HepG2 (cell line): ENCODE results near the gene FAM234A. TPM values are rescaled to one million over a fixed set of nuclear protein-coding genes. Genes with fewer than 3 reads are reported as not detected.

Experiments used
- BCL6 ChIP-seq: IDR thresholded peaks from 2 replicates; pipeline ENCODE4 v1.6.1; 2016; ENCODE audit warnings: missing genetic modification reagents, missing compliant biosample characterization
- FLYWCH1 ChIP-seq: sonication (generic); formaldehyde crosslinking; IDR thresholded peaks from 2 replicates; pipeline ENCODE4 v1.8.1; 2023; ENCODE audit warnings: mild to moderate bottlenecking, missing genetic modification reagents
- FOXP1 ChIP-seq, 2 experiments: fragments of 450-650 bp in 1 of 2; IDR thresholded peaks; 2 replicates each; pipeline ENCODE4 v1.6.1; 2017 to 2018; ENCODE audit warnings: antibody characterized with exemption in 1 of 2
- KMT2A ChIP-seq: sonication (generic); formaldehyde crosslinking; IDR thresholded peaks from 2 replicates; pipeline ENCODE4 v1.4.0; 2020; ENCODE audit warnings: missing genetic modification reagents
- MAZ ChIP-seq, 2 experiments: sonication (generic) in 1 of 2; formaldehyde crosslinking in 1 of 2; IDR thresholded peaks; 2 replicates each; pipeline versions ENCODE4 v1.5.0 to v1.6.1; 2012 to 2020; ENCODE audit warnings: low read depth in 2 of 2, mild to moderate bottlenecking in 2 of 2, borderline replicate concordance in 1 of 2, improper control_type of control experiment in 1 of 2, low read length in 1 of 2, missing genetic modification reagents in 1 of 2, moderate library complexity in 1 of 2
- POGZ ChIP-seq: sonication (generic); formaldehyde crosslinking; IDR thresholded peaks from 2 replicates; pipeline ENCODE4 v1.4.0; 2020; ENCODE audit warnings: mild to moderate bottlenecking, missing genetic modification reagents
- REXO4 ChIP-seq: sonication (generic); formaldehyde crosslinking; IDR thresholded peaks from 2 replicates; pipeline ENCODE4 v1.8.0; 2022; ENCODE audit warnings: missing genetic modification reagents, mild to moderate bottlenecking, borderline replicate concordance
- SKI ChIP-seq: fragments of 450-650 bp; IDR thresholded peaks from one replicate; pipeline ENCODE4 v1.6.1; 2018; ENCODE audit warnings: mild to moderate bottlenecking; ENCODE audit not compliant: partially characterized antibody
- ZNF335 ChIP-seq: sonication (generic); formaldehyde crosslinking; IDR thresholded peaks from 2 replicates; pipeline ENCODE4 v1.4.0; 2020; ENCODE audit warnings: missing genetic modification reagents
- ZNF446 ChIP-seq: sonication (generic); formaldehyde crosslinking; IDR thresholded peaks from 2 replicates; pipeline ENCODE4 v1.5.0; 2020; ENCODE audit warnings: mild to moderate bottlenecking, missing genetic modification reagents
- ZNF501 ChIP-seq: sonication (generic); formaldehyde crosslinking; IDR thresholded peaks from 2 replicates; pipeline ENCODE4 v1.5.1; 2020; ENCODE audit warnings: mild to moderate bottlenecking, moderate library complexity, missing genetic modification reagents
- ZNF589 ChIP-seq: sonication (generic); formaldehyde crosslinking; conservative IDR thresholded peaks from 2 replicates; pipeline ENCODE4 v1.8.0; 2022; ENCODE audit warnings: mild to moderate bottlenecking, moderate library complexity, missing genetic modification reagents
- ZNF616 ChIP-seq: sonication (generic); formaldehyde crosslinking; IDR thresholded peaks from 2 replicates; pipeline ENCODE4 v1.5.0; 2020; ENCODE audit warnings: low read depth, mild to moderate bottlenecking, missing genetic modification reagents
- polyA plus RNA-seq, 8 experiments: library from polyadenylated mRNA; depleted of rRNA in 3 of 8; stranded (reverse) in 7 of 8; unstranded in 1 of 8; fragments of >200 nt; fragmentation: Illumina TruSeq in 4 of 8; extraction: Trizol in 4 of 8; gene quantifications; 2 replicates each; pipeline versions ENCODE4 v1.2.1 to v1.2.3, GENCODE V29; 2011 to 2016; ENCODE audit warnings: low read depth in 4 of 8, missing spikeins in 1 of 8, mixed read lengths in 1 of 8; ENCODE audit not compliant: insufficient read depth in 1 of 8
- total RNA-seq, 5 experiments: library from RNA; depleted of rRNA; stranded (reverse); fragments of >200 nt; fragmentation: Illumina TruSeq; extraction: Trizol; gene quantifications; 2 replicates each; pipeline ENCODE4 v1.2.3, GENCODE V29; 2016; ENCODE audit warnings: low read depth in 1 of 5
- TF ChIP-seq, protein P1 (sequence below): sonication (generic); formaldehyde crosslinking; IDR thresholded peaks from 2 replicates; pipeline ENCODE4 v1.9.0; 2021; ENCODE audit warnings: mild to moderate bottlenecking, missing genetic modification reagents
- TF ChIP-seq, protein P2 (sequence below): sonication (generic); formaldehyde crosslinking; IDR thresholded peaks from 2 replicates; pipeline ENCODE4 v1.8.0; 2022; ENCODE audit warnings: low read depth, missing genetic modification reagents
- TF ChIP-seq, protein P3 (sequence below): sonication (generic); formaldehyde crosslinking; IDR thresholded peaks from 2 replicates; pipeline ENCODE4 v1.8.0; 2022; ENCODE audit warnings: missing genetic modification reagents, mild to moderate bottlenecking, inconsistent platforms, borderline replicate concordance
- TF ChIP-seq, protein P4 (sequence below): IDR thresholded peaks from 2 replicates; pipeline ENCODE4 v1.6.1; 2016; ENCODE audit warnings: mild to moderate bottlenecking

FAM234A gene
- total and polyA plus RNA-seq, 2 of the 13 experiments (the other 11 are each of a cell fraction or from before 2014, with no cell fraction given), result 29.2 to 34.4 TPM

DNA sequence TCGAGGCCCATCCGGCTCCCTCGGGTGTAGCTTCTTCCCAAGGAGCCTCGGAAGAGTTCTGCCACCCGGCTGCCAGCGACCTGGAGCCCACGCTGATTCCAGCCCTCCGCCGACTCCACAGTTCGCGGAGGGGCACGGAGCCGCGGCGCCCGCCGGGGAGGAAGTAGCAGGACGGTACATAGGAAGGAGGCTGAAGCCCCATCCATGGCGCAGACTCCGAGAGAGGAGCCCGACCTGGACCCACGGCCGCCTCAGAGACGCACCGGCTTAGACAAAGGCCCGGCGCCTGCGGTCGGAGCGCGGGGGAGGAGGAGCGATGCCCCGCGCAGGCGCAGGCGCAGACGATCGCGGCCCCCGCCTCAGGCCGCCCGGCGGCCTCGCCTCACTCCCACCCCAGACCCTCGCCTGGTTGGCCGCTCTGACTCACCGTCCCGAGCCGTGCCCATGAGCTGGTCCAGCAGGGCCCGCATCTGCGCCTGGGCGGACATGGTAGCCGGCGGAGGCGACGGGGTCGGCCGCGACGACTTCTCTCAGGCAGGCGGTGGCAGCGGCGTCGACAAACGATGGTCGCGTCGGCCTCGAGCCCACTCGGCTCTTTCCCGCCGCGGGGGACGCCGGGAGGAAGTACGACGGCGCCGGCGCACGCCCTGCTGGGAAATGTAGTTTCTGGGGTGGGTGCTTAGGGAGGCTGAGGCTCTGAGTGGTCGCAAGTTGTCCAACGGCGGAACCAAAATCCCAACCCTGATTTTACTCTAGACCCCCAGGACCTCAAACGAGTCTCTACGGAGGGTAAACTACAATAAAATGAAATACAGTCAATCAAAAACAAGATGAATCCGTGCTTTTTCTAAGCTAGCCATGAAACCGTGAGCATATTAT, 5.5 kb upstream of the FAM234A start, which contains the start of gene LUC7L (continued):
- TF ChIP-seq, protein P1, sequence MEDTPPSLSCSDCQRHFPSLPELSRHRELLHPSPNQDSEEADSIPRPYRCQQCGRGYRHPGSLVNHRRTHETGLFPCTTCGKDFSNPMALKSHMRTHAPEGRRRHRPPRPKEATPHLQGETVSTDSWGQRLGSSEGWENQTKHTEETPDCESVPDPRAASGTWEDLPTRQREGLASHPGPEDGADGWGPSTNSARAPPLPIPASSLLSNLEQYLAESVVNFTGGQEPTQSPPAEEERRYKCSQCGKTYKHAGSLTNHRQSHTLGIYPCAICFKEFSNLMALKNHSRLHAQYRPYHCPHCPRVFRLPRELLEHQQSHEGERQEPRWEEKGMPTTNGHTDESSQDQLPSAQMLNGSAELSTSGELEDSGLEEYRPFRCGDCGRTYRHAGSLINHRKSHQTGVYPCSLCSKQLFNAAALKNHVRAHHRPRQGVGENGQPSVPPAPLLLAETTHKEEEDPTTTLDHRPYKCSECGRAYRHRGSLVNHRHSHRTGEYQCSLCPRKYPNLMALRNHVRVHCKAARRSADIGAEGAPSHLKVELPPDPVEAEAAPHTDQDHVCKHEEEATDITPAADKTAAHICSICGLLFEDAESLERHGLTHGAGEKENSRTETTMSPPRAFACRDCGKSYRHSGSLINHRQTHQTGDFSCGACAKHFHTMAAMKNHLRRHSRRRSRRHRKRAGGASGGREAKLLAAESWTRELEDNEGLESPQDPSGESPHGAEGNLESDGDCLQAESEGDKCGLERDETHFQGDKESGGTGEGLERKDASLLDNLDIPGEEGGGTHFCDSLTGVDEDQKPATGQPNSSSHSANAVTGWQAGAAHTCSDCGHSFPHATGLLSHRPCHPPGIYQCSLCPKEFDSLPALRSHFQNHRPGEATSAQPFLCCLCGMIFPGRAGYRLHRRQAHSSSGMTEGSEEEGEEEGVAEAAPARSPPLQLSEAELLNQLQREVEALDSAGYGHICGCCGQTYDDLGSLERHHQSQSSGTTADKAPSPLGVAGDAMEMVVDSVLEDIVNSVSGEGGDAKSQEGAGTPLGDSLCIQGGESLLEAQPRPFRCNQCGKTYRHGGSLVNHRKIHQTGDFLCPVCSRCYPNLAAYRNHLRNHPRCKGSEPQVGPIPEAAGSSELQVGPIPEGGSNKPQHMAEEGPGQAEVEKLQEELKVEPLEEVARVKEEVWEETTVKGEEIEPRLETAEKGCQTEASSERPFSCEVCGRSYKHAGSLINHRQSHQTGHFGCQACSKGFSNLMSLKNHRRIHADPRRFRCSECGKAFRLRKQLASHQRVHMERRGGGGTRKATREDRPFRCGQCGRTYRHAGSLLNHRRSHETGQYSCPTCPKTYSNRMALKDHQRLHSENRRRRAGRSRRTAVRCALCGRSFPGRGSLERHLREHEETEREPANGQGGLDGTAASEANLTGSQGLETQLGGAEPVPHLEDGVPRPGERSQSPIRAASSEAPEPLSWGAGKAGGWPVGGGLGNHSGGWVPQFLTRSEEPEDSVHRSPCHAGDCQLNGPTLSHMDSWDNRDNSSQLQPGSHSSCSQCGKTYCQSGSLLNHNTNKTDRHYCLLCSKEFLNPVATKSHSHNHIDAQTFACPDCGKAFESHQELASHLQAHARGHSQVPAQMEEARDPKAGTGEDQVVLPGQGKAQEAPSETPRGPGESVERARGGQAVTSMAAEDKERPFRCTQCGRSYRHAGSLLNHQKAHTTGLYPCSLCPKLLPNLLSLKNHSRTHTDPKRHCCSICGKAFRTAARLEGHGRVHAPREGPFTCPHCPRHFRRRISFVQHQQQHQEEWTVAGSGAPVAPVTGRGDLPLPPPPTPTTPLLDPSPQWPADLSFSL, result no peak
- TF ChIP-seq ZNF616 (CRISPR knock-in tag) (peak; percentile 97), FOXP1 (IDR thresholded peaks at IDR 0.05) (no peak), FOXP1 (CRISPR knock-in tag; IDR thresholded peaks at IDR 0.05) (no peak), SKI (peak; percentile 64), ZNF335 (peak; percentile 83), ZNF501 (CRISPR knock-in tag) (peak; percentile 99), ZNF589 (CRISPR knock-in tag) (peak; percentile 92), MAZ (IDR thresholded peaks at IDR 0.05; ENCODE audit: borderline replicate concordance, low read depth, low read length) (0 out of 2 replicates have a peak, but pooled peaks have one; percentile 44), MAZ (CRISPR knock-in tag; IDR thresholded peaks at IDR 0.05; ENCODE audit: low read depth) (peak; percentile 99), KMT2A (CRISPR knock-in tag) (peak; percentile 94), BCL6 (CRISPR knock-in tag) (peak; percentile 64), POGZ (peak; percentile 79; the same call in 1 of the 2 replicates), FLYWCH1 (CRISPR knock-in tag) (no peak), REXO4 (CRISPR knock-in tag) (peak; percentile 96; the same call in 1 of the 2 replicates), ZNF446 (CRISPR knock-in tag) (peak; percentile 91; the same call in 1 of the 2 replicates)
- TF ChIP-seq, protein P2, sequence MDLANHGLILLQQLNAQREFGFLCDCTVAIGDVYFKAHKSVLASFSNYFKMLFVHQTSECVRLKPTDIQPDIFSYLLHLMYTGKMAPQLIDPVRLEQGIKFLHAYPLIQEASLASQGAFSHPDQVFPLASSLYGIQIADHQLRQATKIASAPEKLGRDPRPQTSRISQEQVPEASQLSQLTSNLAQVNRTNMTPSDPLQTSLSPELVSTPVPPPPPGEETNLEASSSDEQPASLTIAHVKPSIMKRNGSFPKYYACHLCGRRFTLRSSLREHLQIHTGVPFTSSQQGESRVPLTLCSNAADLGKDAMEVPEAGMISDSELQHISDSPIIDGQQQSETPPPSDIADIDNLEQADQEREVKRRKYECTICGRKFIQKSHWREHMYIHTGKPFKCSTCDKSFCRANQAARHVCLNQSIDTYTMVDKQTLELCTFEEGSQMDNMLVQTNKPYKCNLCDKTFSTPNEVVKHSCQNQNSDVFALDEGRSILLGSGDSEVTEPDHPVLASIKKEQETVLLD (CRISPR knock-in tag), result peak; percentile 89
- TF ChIP-seq, protein P3, sequence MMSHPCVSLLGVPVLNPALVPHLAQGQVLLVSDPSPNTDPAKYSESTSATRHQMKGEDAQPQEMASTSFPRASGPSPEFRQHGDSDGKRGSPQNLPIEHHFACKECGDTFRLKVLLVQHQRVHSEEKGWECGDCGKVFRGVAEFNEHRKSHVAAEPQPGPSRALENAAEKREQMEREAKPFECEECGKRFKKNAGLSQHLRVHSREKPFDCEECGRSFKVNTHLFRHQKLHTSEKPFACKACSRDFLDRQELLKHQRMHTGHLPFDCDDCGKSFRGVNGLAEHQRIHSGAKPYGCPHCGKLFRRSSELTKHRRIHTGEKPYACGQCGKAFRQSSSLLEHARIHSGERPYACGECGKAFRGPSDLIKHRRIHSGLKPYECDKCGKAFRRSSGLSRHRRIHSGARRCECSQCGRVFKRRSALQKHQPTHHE (CRISPR knock-in tag), result peak; percentile 86; the same call in 1 of the 2 replicates
- TF ChIP-seq, protein P4, sequence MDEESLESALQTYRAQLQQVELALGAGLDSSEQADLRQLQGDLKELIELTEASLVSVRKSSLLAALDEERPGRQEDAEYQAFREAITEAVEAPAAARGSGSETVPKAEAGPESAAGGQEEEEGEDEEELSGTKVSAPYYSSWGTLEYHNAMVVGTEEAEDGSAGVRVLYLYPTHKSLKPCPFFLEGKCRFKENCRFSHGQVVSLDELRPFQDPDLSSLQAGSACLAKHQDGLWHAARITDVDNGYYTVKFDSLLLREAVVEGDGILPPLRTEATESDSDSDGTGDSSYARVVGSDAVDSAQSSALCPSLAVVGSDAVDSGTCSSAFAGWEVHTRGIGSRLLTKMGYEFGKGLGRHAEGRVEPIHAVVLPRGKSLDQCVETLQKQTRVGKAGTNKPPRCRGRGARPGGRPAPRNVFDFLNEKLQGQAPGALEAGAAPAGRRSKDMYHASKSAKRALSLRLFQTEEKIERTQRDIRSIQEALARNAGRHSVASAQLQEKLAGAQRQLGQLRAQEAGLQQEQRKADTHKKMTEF (CRISPR knock-in tag), result peak; percentile 99
